Suppressor macrophage (primary cell): ENCODE results near the gene OSM.
"Not testable (repeated sequence)": the region's sequence is repeated elsewhere in the genome, so short reads cannot be mapped to it uniquely, and the experiment has no call there.

Source experiments
- DNase-seq, 4 experiments: peaks; one replicate each; pipeline ENCODE4 v3.0.0-alpha.2; 2020 to 2022

Gene OSM

DNA sequence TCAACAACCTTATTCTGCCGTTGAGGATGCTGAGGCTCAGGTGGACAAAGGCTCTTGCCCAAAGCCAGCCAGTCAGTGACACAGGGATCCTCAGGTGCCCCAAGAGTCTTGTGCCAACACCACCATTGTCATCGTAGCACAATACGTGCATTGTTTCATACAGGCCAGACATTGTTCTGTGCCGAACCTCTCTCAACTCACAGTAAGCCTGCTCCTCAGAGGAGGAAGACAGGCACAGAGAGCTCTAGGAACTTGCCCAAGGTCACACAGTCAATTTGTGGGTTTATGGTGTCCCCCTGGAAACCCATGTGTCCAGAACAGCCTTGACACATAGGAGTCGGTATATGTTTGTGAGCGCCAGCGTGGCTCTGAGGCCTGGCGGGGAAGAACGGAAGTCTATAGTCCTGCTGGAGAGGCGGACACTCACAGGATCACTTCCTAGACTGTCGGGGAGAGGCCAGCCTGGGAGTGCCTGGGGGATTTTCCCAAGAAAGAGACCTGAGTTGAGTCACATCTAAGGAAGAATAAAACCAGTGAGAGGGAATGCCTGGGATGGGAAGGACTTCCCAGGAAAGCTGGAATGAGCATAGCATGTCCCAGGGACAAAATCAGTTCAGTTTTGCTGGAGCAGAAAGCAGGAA, 40.3 kb downstream of the OSM start:
- no peak for DNase-seq

DNA sequence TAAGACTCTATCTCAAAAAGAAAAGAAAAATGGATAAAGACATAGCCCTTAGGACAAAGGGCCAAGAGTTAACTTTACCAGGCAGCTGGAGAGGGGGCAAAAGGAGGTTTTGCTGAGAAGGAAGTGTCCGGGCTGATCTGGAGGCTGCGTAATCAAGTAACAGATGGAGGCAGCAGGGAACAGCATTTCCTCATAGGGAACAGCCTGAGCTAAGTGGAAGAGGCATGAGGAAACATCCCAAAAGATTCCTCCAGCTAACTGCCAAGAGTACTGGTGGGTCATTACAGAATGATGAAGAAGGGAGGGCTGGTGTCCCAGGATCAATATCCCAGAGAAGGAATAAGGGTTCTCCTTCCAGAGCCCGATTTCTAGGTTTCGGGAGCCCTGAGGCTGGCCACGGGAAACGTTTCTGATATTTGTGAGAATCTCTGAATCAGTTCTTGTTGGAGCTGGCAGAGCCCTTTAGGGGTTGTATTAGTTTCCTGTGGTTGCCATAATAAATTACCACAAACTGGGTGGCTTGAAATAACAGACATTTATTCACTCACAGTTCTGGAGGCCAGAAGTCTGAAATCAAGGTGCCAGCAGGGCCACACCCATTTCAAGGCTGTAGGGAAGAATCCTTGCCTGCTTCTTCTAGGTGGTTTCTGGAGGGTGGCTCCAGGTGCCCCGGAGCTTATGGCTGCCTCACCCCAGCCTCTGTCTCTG, 41.3 kb downstream of the OSM start:
- DNase-seq, result no peak

DNA sequence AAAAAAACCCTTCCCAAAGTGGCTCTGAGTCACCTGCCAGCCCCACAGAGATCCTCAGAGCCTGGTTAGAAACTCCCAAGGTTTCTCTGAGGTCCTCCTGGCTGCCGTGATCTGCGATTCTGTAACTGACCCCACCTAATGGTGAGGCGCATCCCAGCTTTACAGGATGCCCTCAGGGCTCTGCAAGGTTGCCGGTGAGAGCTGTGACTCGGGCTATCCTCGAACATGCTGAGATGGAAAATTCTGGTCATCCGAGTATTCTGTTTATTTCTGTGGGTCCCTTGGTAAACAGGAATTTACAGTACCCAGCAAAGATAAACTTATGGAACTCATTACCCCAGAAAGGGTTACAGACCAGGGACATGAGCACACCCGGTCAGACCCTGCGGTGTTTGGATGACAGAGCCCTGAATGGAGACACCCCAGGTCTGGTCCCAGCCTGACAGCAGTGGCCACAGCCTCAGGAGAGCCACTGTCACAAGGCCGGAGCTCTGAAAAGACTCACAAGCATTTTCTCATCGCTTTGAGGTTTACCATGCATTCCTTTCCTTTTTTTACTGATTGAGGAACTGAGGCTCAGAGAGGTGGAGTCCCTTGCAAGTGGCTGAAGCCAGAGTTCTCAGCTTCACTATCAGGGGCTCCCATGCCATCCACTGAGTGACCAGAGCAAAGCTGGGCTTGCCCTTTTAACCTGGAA, 42.3 kb downstream of the OSM start:
- DNase-seq, result peak in 3 of 4 experiments; percentile 39 to 60 (median 45)

DNA sequence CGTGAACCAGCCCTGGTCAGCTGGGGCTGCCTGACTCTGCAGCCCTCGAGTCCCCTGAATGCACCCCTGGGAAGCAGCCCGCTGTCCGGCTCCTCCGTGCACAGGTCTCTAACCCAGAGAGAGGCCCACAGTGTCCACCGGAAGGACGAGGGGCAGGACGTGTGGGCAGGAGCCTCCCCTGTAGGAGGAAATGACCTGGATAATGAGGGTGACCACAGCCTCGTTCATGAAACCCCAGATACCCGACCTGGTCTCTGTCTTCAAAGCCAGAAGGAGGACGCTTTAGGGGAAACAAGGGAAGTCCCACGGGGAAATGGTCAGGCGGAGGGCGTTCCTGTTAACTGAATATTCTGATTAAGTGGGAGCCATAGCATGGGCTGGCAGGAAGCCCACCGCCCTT, 43.3 kb downstream of the OSM start:
- no peak for DNase-seq

DNA sequence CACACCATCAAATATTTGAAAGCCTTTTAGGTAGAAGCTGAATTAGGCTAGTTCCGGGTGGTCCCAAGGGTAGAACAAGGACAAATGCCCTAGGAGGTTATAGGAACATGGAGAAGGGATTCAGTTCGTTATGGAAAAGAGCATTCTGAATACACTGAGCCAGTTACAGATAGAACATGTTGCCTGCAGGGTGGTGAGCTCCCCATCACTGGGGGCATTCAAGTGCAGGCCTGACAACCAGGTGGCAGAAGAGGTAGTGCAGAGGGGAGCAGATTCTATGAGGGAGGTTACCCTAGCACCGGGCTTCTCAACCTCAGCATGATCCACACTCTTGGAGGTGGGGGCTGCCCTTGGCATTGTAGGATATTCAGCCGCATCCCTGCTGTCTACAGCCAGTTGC, 44.3 kb downstream of the OSM start:
- no peak for DNase-seq

DNA sequence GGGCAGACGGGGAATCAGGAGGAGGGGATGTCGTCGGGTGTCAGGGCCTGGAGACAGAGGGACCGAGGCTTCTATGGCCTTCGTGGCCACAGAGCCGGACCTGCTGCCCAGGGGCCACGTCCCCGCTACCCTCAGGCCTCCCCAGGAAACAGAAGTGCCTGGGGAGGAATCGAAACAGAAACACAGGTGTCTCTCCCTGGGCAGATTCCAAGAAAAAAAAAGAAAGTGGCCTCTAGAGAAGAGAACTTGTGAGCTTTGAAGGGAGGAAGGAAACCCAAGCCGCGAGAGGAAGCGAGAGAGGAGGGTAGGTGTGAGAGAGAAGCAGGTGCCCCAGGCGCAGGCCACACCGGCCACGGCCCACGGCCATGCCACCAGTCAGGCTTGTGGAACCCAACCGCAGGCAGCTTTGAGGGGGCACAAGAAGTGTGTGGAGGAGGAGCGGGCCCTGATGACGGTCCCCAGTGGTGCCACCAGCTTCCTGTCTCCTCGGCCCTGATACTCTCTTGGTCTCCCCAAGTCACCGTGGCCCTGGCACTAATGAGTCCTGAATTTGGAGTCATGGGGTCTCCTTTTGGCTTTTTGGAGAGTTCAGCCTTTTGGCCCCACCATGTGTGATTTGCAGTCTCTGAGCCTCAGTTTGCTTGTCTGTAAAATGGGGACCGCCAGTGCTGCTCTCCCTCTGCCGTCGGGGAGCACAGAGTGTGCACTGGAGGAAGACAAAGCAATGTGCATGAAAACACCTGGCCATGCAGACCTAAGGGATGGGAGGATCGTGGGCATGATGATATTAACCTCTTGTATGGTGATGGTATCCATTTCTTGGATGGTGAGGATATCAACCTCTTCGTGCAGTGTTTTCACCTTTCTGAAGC, 45.3 kb downstream of the OSM start:
- peak in 3 of 4 experiments; percentile 9 to 40 (median 16) for DNase-seq

DNA sequence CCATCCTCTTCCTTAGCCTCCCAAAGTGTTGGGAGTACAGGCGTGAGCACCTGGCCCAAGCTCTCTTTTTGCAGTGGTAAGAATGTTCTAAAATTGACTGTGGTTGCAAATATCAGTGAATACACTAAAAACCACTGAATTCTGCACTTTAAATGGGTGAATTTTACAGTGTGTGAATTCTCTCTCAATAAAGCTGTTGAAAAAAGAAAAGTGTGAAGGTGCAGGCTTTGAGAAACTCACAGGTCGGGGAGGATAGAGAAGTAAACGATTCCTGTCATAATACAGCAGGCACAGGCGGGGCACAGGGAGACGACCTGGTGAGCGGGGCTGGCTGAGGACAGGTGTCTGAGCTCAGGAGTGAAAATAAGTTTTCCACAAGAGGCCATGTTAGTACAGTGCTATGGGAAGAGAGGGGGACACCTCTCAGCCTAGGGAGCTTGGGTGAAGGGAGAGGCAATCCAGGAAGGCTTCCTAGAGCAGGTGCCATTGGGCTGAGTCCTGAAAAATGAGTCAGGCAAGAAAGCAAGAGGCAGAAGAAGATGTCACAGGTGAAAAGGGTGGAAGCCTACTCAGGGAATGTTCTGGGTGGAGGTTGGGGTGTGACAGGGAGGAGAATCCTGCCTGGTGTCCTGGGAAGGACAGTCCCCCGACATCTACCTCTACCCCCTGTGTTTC, 46.2 kb downstream of the OSM start:
- no peak for DNase-seq

DNA sequence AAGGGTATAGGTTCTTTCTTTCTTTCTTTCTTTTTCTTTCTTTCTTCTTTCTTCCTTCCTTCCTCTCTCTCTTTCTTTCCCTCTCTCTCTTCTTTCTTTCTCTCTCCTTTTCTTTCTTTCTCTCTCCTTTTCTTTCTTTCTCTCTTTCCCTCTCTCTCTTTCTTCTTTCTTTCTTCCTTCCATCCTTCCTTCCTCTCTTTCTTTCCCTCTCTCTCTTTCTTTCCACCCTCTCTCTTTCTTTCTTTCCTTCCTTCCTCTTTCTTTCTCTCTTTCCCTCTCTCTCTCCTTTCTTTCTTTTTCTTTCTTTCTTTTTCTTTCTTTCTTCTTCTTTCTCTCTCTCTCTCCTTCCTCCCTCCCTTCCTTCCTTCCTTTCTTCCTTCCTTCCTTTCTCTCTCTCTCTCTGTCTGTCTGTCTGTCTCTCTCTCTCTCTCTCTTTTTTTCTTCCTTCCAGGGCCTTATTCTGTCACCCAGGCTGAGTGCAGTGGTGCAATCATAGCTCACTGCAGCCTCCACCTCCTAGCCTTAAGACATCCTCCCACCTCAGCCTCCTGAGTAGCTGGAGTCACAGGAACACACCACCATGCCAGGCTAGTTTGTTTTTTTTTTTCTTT, 46.9 kb downstream of the OSM start:
- no peak for DNase-seq

DNA sequence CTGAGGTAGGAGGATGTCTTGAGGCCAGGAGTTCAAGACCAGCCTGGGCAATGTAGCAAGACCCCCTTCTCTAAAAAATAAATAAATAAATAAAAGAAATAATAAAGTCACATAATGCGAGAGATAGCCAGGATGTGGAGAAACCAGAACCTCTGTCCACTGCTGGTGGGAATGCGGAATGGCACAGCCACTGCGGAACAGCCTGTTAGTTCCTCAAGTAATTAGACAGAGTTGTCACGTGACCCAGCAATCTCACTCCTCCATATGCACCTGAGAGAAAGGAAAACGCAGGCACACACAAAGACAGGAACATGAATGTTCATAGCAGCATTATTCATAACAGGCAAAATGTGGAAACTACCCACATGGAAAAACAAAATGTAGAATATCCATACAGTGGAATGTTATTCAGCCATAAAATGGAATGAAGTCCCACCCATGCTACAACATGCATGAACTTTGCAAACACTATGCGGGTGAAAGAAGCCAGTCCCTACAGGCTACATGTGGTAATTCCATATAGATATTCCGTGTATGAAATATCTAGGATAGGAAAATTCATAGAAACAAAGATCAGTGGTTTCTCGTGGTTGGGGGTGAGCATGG, 47.5 kb downstream of the OSM start:
- DNase-seq, result no peak

DNA sequence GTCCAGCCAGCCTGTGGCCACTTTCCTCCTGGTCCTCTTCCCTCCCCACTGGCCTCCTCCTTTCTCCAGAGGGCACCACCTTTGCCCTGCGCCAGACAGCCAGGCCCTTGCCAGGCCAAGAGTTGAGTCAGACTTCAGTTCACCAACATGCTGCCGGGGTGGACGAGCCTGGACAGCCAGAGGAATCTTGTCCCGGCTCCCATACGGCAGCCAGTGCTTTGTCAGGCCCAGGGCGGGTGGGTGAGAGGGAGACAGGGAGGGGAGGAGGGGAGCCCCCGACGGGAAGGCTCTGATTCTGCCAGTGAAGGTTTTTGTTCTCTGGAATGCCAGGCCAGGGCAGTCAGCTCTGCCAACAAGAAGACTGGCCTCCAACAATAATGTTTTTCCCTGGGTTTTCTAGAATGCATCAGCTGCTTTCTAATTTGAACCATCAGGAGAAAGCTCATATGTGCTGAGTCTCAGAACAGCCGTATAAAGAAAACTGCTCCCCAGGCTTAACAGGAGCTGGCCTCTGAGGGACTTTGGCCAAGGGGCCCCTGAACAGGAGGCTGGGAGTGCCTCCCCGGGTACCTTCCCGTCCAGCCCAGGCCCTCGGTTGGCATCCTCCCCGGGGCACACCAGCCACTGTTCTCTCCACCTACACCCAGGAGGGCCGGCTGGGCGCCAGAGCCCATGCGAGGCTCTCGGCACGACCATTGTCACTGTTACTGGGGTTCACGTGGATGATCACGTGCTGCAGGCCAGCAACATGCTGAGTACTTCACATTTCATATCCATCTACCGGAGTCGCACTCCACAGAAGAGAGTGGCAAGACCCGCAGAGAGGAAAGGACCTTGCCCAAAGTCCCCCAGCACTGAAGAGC, 48.7 kb downstream of the OSM start:
- DNase-seq, result no peak

DNA sequence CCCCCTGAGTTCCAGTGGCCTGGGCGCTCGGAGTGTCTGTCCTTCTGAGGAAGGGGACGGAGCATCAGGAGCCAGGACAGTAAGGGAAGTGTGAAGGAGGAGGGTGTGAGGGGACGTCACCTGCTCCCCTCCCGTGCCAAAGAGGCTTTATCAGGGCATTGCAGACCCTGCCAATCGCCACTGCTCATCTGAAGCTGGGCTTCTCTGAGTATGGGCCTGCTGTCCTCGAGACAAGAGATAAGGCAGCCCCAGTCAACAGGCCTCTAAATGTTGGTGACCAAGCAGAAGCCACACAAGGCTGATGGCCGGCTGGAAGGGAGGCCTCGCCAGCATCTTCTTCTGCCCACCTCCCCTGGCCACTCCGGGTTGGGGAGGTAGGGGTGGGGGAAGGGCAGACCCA, 49.9 kb downstream of the OSM start:
- DNase-seq, result no peak

DNA sequence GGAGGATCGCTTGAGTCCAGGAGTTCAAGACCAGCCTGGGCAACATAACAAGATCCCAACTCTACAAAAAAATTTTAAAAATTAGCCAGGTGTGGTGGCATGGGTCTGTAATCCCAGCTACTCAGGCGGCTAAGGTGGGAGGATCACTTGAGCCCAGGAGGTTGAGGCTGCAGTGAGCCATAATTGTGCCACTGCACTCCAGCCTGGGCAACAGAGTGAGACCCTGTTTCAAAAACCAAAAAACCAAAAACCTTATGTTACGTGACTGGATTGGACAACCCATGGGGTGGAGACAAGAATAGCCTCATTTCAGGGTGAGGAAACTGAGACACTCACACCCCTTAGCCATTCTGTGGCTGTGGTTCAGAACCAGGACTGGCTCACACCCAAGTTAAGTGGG, 50.4 kb downstream of the OSM start:
- DNase-seq, result not testable (repeated sequence)

DNA sequence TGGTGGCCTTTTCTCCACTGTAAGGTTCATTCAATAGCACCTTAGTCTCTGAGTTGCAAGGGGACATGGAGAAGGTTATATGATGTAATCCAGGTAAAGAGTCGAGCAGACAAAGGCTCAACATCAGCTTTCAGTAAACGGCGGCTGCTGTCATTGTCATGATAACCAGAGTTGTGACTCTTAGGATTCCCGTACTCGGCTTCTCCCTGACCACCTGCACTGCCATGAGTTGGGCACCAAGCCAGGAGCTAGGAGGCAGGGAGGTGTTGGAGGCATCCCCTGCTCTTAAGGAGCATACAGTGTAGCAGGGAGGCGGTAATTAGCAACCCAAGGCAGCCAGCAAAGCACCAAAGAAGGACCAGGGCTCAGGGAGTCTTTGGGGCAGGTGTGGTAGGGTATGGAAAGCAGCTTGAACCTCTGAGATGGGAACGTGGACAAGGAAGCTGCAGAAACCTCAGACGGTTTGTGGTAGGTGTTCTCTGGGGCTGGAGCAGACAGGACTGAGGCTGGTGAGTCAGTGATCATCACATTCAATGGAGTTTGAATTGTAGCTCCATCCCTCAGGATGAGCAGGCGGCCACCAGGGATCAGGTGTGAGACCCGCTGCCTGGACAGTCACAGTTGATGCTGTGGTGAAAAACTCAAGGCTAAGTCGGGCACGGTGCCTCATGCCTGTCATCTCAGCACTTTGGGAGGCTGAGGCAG, 51.8 kb downstream of the OSM start:
- DNase-seq, result no peak

DNA sequence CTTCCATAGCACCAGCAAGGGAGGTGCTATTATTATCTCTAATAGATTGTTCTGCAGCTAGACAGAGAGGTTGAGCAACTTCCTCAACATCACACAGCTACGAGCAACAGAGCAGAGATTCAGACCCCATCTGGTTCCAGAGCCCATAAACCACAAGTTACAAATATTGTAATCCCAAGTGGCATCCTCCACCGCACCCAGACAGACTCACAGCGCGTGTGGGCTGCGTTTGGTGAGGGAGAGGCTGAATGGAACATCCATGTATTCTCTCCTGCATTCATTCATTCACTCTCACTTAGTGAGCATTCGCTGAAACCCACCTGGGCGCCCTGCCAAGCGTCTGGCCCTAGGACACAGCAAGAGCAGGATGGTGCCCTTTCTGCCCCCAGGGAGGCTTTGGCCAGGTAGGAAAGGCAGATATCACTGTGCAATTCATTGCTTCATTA, 53.6 kb downstream of the OSM start:
- peak; percentile 81 to 89 (median 84) for DNase-seq
